ENCODE results near the gene OR6P1. TPM values are rescaled to one million over a fixed set of nuclear protein-coding genes. Genes with fewer than 3 reads are reported as not detected.

The OR6P1 gene
- total and polyA plus RNA-seq, 3 donors from 2014 or later, result not detected

- Histone ChIP-seq H3K36me3 (ENCODE audit: low read depth, missing control alignments) (no peaks in the 10 kb centered on the region), H3K4me3 (no peak overlapping the region), H3K27me3 (no peaks in the 10 kb centered on the region), H3K27ac (no peak overlapping the region), H3K4me1 (no peaks in the 10 kb centered on the region), H3K9me3 (no peaks in the 10 kb centered on the region)
- no peak for TF ChIP-seq CTCF (IDR thresholded peaks at IDR 0.05)
- TF ChIP-seq POLR2A (IDR thresholded peaks at IDR 0.05), result no peak
- no peak for DNase-seq
- 92 to 98% methylated on average over 2 of the region's 2 CpGs for WGBS, 2 donors
- intact Hi-C loops (cut with DNase I; ENCODE audit: low total_unique reads), result no loop called here
Measured at GRCh38 chr1:158521666-158522058, 48.7 kb downstream of the OR6P1 start.

- H3K9me3 ChIP-seq, result no peaks in the 10 kb centered on the region
- H3K4me1 ChIP-seq, result no peaks in the 10 kb centered on the region
- H3K36me3 ChIP-seq (ENCODE audit: low read depth, missing control alignments), result no peaks in the 10 kb centered on the region
- no peak overlapping the region for H3K27ac ChIP-seq
- no peaks in the 10 kb centered on the region for H3K27me3 ChIP-seq
- TF ChIP-seq POLR2A (IDR thresholded peaks at IDR 0.05) (no peak), CTCF (IDR thresholded peaks at IDR 0.05) (no peak)
- no peak for DNase-seq
- WGBS, 2 donors, result 89 to 94% methylated on average over 3 of the region's 3 CpGs
- intact Hi-C loops (cut with DNase I; ENCODE audit: low total_unique reads), result no loop called here
- H3K4me3 ChIP-seq, result no peak overlapping the region
Measured at GRCh38 chr1:158520955-158521665, 49.3 kb downstream of the OR6P1 start.

GRCh38 chr1:158520021-158520420 lies 50.4 kb downstream of the OR6P1 start:
- intact Hi-C loops (cut with DNase I; ENCODE audit: low total_unique reads), result no loop called here
- Histone ChIP-seq H3K36me3 (ENCODE audit: low read depth, missing control alignments) (no peaks in the 10 kb centered on the region), H3K9me3 (no peaks in the 10 kb centered on the region), H3K4me1 (no peaks in the 10 kb centered on the region), H3K4me3 (no peak overlapping the region), H3K27ac (no peak overlapping the region), H3K27me3 (no peaks in the 10 kb centered on the region)
- TF ChIP-seq POLR2A (IDR thresholded peaks at IDR 0.05), result no peak
- TF ChIP-seq CTCF (IDR thresholded peaks at IDR 0.05), result no peak
- DNase-seq, result no peak
- 77 to 90% methylated on average over 1 of the region's 1 CpG for WGBS, 2 donors

GRCh38 chr1:158516966-158517365 lies 53.4 kb downstream of the OR6P1 start:
- no peak for TF ChIP-seq POLR2A (IDR thresholded peaks at IDR 0.05)
- no peak for TF ChIP-seq CTCF (IDR thresholded peaks at IDR 0.05)
- DNase-seq, result no peak

More at GRCh38 chr1:158516966-158517365, 53.4 kb downstream of the OR6P1 start:
- no peak overlapping the region for H3K27ac ChIP-seq
- intact Hi-C loops (cut with DNase I; ENCODE audit: low total_unique reads), result no loop called here
- H3K4me3 ChIP-seq, result no peak overlapping the region
- no peaks in the 10 kb centered on the region for H3K9me3 ChIP-seq
- H3K4me1 ChIP-seq, result no peaks in the 10 kb centered on the region
- H3K36me3 ChIP-seq (ENCODE audit: low read depth, missing control alignments), result no peaks in the 10 kb centered on the region
- H3K27me3 ChIP-seq, result no peaks in the 10 kb centered on the region

Other genes starting within 250 kb of the OR6P1 start
- not detected for gene CD1B, start 239.0 kb downstream of the OR6P1 start, total RNA-seq
- 0.30 TPM for gene CD1B, start 239.0 kb downstream of the OR6P1 start, polyA plus RNA-seq (ENCODE audit: insufficient read depth, low read depth, low replicate concordance)
- gene CD1E, start 216.7 kb downstream of the OR6P1 start, total RNA-seq, result 1 to 10 TPM in 1 of 2 donors, under 1 TPM in 1; 0.16 to 1.3 TPM
- 1.8 TPM for gene CD1E, start 216.7 kb downstream of the OR6P1 start, polyA plus RNA-seq (ENCODE audit: insufficient read depth, low read depth, low replicate concordance)
- gene OR10T2, start 171.1 kb downstream of the OR6P1 start, total RNA-seq, result under 1 TPM in 1 of 2 donors, not detected in 1; 0.94 TPM
- not detected for gene OR10T2, start 171.1 kb downstream of the OR6P1 start, polyA plus RNA-seq (ENCODE audit: insufficient read depth, low read depth, low replicate concordance)
- gene OR10K2, start 144.3 kb downstream of the OR6P1 start, total RNA-seq, result not detected
- gene OR10K2, start 144.3 kb downstream of the OR6P1 start, polyA plus RNA-seq (ENCODE audit: insufficient read depth, low read depth, low replicate concordance), result not detected
- not detected for gene OR10K1, start 108.7 kb downstream of the OR6P1 start, total RNA-seq
- gene OR10K1, start 108.7 kb downstream of the OR6P1 start, polyA plus RNA-seq (ENCODE audit: insufficient read depth, low read depth, low replicate concordance), result not detected
- gene OR10R2, start 98.4 kb downstream of the OR6P1 start, total RNA-seq, result not detected
- gene OR10R2, start 98.4 kb downstream of the OR6P1 start, polyA plus RNA-seq (ENCODE audit: insufficient read depth, low read depth, low replicate concordance), result not detected
- not detected for gene OR6Y1, start 16.2 kb downstream of the OR6P1 start, total RNA-seq
- gene OR6Y1, start 16.2 kb downstream of the OR6P1 start, polyA plus RNA-seq (ENCODE audit: insufficient read depth, low read depth, low replicate concordance), result not detected
- not detected for gene OR10X1, start 9.3 kb upstream of the OR6P1 start, total RNA-seq
- gene OR10X1, start 9.3 kb upstream of the OR6P1 start, polyA plus RNA-seq (ENCODE audit: insufficient read depth, low read depth, low replicate concordance), result not detected
- not detected for gene OR10Z1, start 34.7 kb upstream of the OR6P1 start, total RNA-seq
- gene OR10Z1, start 34.7 kb upstream of the OR6P1 start, polyA plus RNA-seq (ENCODE audit: insufficient read depth, low read depth, low replicate concordance), result not detected
- gene SPTA1, start 116.1 kb upstream of the OR6P1 start, total RNA-seq, result 1 to 10 TPM; 3.4 to 4.2 TPM
- 6.8 TPM for gene SPTA1, start 116.1 kb upstream of the OR6P1 start, polyA plus RNA-seq (ENCODE audit: insufficient read depth, low read depth, low replicate concordance)
- not detected for gene OR6K2, start 130.1 kb upstream of the OR6P1 start, total RNA-seq
- gene OR6K2, start 130.1 kb upstream of the OR6P1 start, polyA plus RNA-seq (ENCODE audit: insufficient read depth, low read depth, low replicate concordance), result not detected
- under 1 TPM in 1 of 2 donors, not detected in 1; 0.19 TPM for gene OR6K3, start 150.1 kb upstream of the OR6P1 start, total RNA-seq
- not detected for gene OR6K3, start 150.1 kb upstream of the OR6P1 start, polyA plus RNA-seq (ENCODE audit: insufficient read depth, low read depth, low replicate concordance)
- gene OR6K6, start 184.1 kb upstream of the OR6P1 start, total RNA-seq, result not detected
- not detected for gene OR6K6, start 184.1 kb upstream of the OR6P1 start, polyA plus RNA-seq (ENCODE audit: insufficient read depth, low read depth, low replicate concordance)
- gene OR6N1, start 201.6 kb upstream of the OR6P1 start, total RNA-seq, result 1 to 10 TPM in 1 of 2 donors, not detected in 1; 1.0 TPM
- gene OR6N1, start 201.6 kb upstream of the OR6P1 start, polyA plus RNA-seq (ENCODE audit: insufficient read depth, low read depth, low replicate concordance), result not detected
- gene OR6N2, start 210.6 kb upstream of the OR6P1 start, total RNA-seq, result not detected
- not detected for gene OR6N2, start 210.6 kb upstream of the OR6P1 start, polyA plus RNA-seq (ENCODE audit: insufficient read depth, low read depth, low replicate concordance)

Data from testis (tissue), 3 donors.